Mononuclear cell (primary cell): ENCODE data around the gene PUS7. TPM values are rescaled to one million over a fixed set of nuclear protein-coding genes. Genes with fewer than 3 reads are reported as not detected.
"Not testable (repeated sequence)": the region's sequence is repeated elsewhere in the genome, so short reads cannot be mapped to it uniquely, and the experiment has no call there.

ENCODE experiments used
- H3K27me3 ChIP-seq: 2 replicates; pipeline ENCODE4 v1.6.0; 2011; ENCODE audit warnings: low read length, control low read depth; ENCODE audit not compliant: insufficient read depth
- H3K4me1 ChIP-seq: 2 replicates; pipeline ENCODE4 v1.5.1; 2011; ENCODE audit warnings: mild to moderate bottlenecking, low read length, control low read depth; ENCODE audit not compliant: insufficient read depth
- H3K4me3 ChIP-seq: 2 replicates; pipeline ENCODE4 v1.5.1; 2011; ENCODE audit warnings: mild to moderate bottlenecking, low read length, moderate library complexity
- H3K9me3 ChIP-seq: 2 replicates; pipeline ENCODE4 v1.5.1; 2011; ENCODE audit warnings: low read depth, mild to moderate bottlenecking, control low read depth, low read length
- total RNA-seq: library from RNA; depleted of rRNA; stranded (reverse); fragments of >200 nt; gene quantifications from one replicate; pipeline ENCODE4 v1.2.3, GENCODE V29; 2012

The PUS7 gene, protein sequence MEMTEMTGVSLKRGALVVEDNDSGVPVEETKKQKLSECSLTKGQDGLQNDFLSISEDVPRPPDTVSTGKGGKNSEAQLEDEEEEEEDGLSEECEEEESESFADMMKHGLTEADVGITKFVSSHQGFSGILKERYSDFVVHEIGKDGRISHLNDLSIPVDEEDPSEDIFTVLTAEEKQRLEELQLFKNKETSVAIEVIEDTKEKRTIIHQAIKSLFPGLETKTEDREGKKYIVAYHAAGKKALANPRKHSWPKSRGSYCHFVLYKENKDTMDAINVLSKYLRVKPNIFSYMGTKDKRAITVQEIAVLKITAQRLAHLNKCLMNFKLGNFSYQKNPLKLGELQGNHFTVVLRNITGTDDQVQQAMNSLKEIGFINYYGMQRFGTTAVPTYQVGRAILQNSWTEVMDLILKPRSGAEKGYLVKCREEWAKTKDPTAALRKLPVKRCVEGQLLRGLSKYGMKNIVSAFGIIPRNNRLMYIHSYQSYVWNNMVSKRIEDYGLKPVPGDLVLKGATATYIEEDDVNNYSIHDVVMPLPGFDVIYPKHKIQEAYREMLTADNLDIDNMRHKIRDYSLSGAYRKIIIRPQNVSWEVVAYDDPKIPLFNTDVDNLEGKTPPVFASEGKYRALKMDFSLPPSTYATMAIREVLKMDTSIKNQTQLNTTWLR
- total RNA-seq = 6.3 TPM

DNA sequence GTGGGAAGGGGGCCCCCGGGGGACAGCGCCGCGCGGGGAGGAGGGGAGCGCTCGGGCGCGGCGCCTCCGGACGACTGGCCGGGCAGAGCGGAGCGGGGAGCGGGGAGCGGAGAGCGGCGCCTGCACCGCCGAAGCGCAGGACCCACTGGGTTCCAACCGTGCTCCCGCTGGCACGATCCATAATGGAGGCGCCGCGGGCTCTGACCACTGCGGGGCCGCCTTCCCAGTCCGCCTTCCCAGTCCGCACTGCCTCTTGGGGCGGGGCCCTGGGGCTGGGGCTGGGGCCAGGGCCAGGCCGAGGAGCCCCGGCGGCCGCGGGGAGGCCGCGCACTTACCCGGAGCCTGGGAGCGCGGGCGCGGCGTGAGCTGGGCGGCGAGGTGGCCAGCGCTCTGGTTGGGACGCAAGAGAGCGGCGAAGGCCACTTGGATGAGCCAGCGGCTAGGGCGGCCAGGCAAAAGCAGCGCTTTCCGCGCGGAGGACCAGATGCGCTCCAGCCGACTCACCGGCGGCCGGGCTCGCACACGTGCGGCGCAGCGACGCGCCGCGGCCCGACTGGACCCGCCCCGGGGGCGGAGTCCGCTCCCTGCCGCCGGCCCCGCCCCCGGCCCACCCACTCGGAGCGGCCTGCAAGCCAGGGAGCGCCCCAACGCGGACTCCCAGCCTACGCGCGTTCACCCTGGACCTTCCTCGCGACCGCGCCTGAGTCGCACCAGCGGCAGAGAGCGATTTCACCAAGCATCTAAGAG, at the start of gene PUS7:
PUS7 (minus strand) TSS at position 555 of the 747 bp plus-strand sequence. CDS start 13,759 bp downstream, outside the sequence.
- no peaks in the 10 kb centered on the region for H3K9me3 ChIP-seq
- no peaks in the 10 kb centered on the region for H3K27me3 ChIP-seq
- H3K4me1 ChIP-seq = peaks cover 16% of the 10 kb centered on the region
- peak within 1 kb of the TSS; percentile 48 for H3K4me3 ChIP-seq

DNA sequence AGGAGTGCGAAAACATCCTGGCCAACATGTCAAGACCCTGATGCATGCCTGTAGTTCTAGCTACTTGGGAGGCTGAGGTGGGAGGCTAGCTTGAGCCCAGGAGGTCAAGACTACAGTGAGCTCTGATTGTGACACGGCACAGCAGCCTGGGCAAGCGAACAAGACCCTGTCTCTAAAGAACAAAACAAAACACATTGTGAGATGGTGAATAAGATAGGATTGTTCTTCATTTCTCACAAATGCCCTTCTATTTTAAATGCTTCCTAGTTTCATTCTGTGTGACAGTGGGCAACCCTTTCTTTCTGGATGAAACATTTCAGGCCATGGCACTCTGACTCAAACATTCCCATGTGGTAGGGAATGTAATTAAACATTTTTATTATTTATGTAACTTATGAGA, 45.8 kb upstream of the PUS7 start:
- Histone ChIP-seq H3K9me3 (no peaks in the 10 kb centered on the region), H3K27me3 (no peaks in the 10 kb centered on the region), H3K4me1 (no peaks in the 10 kb centered on the region), H3K4me3 (no peak overlapping the region)

DNA sequence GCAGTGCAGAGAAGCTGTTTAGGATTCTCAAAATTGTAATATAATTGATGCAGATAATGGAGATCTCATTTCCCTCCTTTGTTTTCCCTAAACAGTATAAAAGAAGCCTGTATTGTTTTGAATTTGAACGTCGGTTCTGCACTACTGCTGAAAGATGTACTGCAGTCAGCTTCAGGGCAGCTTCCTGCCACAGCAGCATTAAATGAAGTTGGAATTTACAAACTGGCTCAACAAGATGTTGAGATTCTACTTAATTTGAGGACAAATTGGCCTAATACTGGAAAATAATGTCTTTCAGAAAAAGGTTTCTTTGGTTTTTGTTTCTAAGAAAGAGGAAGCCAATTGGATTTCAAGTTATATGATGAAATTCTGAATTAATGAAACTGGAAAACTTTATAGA, 45.0 kb upstream of the PUS7 start:
- no peaks in the 10 kb centered on the region for H3K4me1 ChIP-seq
- no peaks in the 10 kb centered on the region for H3K27me3 ChIP-seq
- no peaks in the 10 kb centered on the region for H3K9me3 ChIP-seq
- no peak overlapping the region for H3K4me3 ChIP-seq

DNA sequence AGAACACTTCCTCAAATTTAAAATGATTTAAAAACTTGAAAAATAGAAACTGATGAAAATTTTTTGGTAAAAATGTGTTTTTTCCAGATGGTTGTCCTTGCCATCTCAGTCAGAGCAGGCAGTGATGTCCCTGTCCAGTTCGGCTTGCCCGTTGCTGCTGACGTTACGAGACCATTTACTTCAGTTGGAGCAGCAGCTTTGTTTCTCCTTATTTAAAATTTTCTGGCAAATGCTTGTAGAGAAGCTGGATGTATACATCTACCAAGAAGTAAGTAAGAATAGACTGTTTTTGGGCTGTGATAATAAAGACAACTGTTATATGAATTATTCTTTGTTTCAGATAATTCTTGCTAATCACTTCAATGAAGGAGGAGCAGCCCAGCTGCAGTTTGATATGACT, 43.1 kb upstream of the PUS7 start:
- Histone ChIP-seq H3K27me3 (no peaks in the 10 kb centered on the region), H3K4me1 (no peaks in the 10 kb centered on the region), H3K9me3 (no peaks in the 10 kb centered on the region), H3K4me3 (no peak overlapping the region)

DNA sequence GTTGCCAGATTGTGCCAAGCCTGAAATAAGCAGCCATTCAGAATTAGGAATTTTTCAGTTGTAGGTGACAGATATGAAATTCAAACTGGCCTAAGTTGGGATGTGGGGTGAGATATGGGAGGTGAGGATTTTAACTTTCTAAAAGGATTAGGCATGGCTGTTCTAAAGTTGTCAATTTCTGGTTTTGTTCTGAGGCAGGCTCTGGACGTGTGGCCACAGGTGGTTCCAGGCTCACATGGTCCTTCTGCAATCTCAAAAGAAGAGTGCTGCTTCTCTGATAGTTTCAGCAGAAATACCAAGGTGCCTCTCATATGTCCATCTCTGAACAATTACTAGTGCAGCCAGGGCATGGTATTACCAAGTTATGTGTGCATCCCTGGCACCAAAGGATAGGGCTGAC, 37.9 kb upstream of the PUS7 start:
- Histone ChIP-seq H3K9me3 (no peaks in the 10 kb centered on the region), H3K27me3 (no peaks in the 10 kb centered on the region), H3K4me3 (no peak overlapping the region), H3K4me1 (no peaks in the 10 kb centered on the region)

DNA sequence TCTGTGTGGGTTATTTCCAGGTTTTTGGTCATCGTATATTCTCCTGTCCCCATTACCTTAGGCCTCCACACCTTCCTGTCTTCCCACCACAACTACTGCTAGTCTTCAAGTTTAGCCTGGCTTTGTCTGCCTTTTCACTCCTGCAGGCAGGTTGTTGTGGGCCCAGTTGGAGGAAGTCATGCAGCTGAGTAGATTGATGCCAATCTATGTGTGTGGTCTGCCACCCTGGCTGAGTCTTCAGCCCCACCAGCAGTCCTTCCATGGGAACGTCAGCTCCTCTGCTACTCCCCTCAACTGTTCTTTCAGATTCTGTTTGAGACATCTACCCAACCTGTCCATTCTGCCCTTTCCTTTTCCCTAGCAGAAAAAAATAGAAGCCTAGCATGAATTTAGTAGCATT, 16.3 kb upstream of the PUS7 start:
- H3K27me3 ChIP-seq = no peaks in the 10 kb centered on the region
- no peaks in the 10 kb centered on the region for H3K9me3 ChIP-seq

DNA sequence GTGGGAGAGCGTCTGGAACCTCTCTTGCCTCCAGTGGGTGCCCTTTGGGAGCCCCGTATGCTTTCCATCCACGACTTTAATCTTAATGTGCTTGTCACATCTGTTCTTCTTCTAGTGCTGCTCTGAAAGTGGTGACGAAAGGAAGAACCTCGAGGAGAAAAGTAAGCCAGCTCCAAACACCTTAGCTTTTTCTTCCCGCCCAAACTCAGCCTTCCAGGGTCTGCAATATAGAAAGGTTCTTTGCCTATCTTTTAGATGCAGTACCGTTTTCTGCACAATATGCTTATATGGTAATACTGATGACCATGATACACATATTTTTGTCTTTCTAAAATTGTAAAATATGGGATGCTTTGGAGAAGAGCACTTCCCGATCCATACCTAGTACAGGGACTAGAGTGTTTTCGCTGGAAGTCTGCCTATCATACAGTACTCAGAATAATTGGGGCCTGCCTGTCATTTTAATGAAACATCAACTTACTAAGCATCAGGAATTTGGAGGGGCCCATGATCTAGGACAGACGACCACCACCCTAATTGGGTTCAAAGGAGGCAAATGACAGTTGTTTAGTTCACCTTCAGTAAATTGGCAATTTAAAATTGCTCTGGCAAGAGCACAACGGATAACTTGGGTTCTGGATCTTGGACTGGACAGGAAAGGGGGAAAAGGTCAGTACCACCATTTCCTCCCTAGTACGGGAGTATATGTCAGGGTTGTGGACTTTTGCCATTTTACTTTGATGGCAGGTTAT, 10.8 kb upstream of the PUS7 start:
- peaks cover 30% of the 10 kb centered on the region for H3K4me1 ChIP-seq
- peak overlapping the region; percentile 72 for H3K4me3 ChIP-seq
- no peaks in the 10 kb centered on the region for H3K27me3 ChIP-seq
- H3K9me3 ChIP-seq = no peaks in the 10 kb centered on the region

More for the DNA sequence above, 16.3 kb upstream of the PUS7 start:
- Histone ChIP-seq H3K4me3 (no peak overlapping the region), H3K4me1 (peaks cover 9% of the 10 kb centered on the region)

DNA sequence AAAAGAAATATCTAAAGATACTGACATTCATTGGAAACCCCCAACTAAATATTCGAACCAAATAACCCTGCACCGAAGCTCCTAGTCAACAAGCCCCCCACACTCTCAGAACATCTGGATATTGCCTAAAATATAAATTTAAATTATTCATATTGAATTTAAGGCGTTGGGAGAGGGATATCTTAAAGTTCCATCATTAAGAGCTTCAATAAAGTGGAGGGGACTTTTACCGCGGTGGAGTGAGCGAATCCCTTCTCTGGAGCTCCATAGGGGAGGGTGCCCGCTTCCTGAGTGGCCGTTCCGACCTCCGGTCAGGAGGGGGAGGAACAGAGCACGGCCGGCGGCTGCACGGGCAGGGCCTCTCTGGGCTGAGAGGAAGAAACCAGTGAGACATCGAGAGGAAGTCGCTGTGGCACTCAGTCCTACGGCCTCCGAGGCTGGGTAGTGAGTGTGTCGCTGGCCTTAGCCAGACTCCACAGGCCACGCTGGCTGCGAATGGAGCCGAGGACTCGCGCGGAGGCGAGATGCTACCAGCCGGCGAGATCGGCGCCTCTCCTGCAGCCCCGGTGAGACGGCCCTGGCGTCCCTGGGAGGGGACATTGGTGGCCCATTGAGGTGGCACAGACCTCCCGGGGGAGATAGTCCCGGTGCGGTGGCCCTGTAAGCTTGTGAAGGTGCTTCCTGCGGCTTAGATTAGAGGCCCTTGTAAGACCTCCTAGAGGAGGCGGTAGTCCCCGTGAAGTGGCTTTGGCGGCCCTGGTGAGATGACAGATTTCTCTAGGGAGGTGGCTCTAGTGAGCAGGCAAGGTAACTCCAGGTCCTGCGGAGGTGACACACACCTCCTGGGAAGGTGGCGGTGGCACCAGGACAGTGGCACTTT, 10.0 kb upstream of the PUS7 start, which contains the start of gene RINT1:
RINT1 (plus strand) TSS at position 410 of the 880 bp plus-strand sequence; CDS start at position 525, 115 bp downstream.
- H3K4me1 ChIP-seq = peaks cover 30% of the 10 kb centered on the region
- H3K9me3 ChIP-seq = no peaks in the 10 kb centered on the region
- H3K27me3 ChIP-seq = no peaks in the 10 kb centered on the region
- peak within 1 kb of the TSS; percentile 72 for H3K4me3 ChIP-seq

DNA sequence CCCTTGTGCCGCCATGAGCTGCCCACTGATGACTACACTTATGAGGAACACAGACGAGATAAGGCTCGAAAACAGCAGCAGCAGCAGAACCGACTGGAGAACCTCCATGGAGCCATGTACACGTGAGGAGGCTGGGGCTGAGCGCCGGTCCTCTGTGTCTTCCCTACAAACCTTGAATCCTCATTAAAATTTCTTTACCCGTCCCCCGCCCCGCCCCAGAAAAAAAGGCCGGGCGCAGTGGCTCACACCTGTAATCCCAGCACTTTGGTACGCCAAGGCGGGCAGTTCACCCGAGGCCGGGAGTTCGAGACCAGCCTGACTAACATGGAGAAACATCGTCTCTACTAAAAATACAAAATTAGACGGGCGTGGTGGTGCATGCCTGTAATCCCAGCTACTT, 8.5 kb upstream of the PUS7 start:
- Histone ChIP-seq H3K9me3 (no peaks in the 10 kb centered on the region), H3K4me1 (peaks cover 30% of the 10 kb centered on the region), H3K4me3 (no peak overlapping the region), H3K27me3 (no peaks in the 10 kb centered on the region)

DNA sequence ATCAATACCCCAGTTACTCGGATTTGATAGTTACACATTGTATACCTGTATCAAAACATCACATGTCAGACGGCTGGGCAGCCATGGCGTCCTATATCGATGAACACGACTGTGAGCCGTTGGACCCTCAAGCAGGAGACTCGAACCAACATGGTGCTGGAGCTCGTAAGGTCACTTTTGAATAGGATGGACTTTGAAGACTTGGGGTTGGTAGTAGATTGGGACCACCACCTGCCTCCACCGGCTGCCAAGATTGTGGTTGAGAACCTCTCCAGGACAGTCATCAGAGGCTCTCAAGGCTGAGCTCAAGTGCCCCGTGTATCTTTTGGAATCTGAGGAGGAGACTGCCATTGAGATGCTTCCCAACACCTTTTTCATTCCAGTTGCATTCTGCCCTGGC, 8.1 kb upstream of the PUS7 start:
- no peaks in the 10 kb centered on the region for H3K9me3 ChIP-seq

DNA sequence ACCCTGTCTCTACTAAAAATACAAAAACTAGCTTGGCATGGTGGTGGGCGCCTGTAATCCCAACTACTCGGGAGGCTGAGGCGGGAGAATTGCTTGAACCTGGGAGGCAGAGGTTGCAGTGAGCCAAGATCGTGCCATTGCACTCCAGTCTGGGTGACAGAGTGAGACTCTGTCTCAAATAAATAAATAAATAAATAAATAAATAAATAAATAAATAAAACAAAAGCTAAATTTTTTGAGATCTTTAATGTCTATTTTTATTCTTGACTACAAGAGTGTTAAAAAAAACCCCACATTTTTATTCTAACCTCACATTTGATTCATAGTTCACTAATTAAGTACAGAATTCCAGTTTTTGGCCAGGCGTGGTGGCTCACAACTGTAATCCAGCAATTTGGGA, 5.7 kb upstream of the PUS7 start:
- H3K4me3 ChIP-seq, H3K27me3 ChIP-seq: not testable (repeated sequence)
- H3K4me1 ChIP-seq = peaks cover 15% of the 10 kb centered on the region

More for the DNA sequence above, 8.1 kb upstream of the PUS7 start:
- no peak overlapping the region for H3K4me3 ChIP-seq
- H3K27me3 ChIP-seq = no peaks in the 10 kb centered on the region
- peaks cover 30% of the 10 kb centered on the region for H3K4me1 ChIP-seq

DNA sequence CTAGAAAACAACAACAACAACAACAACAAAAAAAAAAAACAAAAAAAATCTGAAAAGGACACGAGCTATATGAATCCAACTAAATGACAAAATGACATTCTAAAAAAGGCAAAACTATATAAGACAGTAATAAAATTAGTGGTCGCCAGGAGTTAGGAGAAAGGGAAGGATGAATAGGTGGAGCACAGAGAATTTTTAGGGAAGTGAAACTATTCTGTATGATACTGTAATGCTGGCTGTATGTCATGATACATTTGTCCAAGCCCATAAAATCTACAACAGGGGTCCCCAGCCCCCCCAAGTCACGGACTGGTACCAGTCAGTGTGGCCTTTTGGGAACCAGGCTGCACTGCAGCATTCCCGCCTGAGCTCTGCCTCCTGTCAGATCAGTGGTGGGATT, 2.8 kb upstream of the PUS7 start:
- H3K4me3 ChIP-seq = no peak overlapping the region
- H3K4me1 ChIP-seq = peaks cover 16% of the 10 kb centered on the region
- no peaks in the 10 kb centered on the region for H3K27me3 ChIP-seq
- H3K9me3 ChIP-seq = no peaks in the 10 kb centered on the region

More for the DNA sequence above, 5.7 kb upstream of the PUS7 start:
- not testable (repeated sequence) for H3K9me3 ChIP-seq

DNA sequence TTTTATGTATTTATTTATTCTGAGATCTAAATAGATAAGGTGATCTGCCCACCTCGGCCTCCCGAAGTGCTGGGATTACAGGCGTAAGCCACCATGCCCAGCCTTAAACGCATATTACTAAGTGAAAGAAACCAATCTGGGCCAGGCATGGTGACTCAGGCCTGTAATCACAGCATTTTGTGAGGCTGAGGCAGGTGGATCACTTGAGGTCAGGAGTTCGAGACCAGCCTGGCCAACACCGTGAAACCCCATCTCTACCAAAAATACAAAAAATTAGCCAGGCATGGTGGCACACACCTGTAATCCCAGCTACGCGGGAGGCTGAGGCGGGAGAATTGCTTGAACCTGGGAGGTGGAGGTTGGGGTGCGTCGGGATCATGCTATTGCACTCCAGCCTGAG, 2.4 kb upstream of the PUS7 start:
- not testable (repeated sequence) for H3K27me3 ChIP-seq, H3K4me3 ChIP-seq, H3K9me3 ChIP-seq
- H3K4me1 ChIP-seq = peaks cover 16% of the 10 kb centered on the region
